PC-9 (cell line): Measurements from ENCODE around the gene TRIM61. TPM values are rescaled to one million over a fixed set of nuclear protein-coding genes. Genes with fewer than 3 reads are reported as not detected.
"Not testable (repeated sequence)": the region's sequence is repeated elsewhere in the genome, so short reads cannot be mapped to it uniquely, and the experiment has no call there.

Source experiments
- BruUV-seq: library from RNA; stranded (reverse); fragments of 400-500 nt; replicated peaks from 2 replicates; lab custom pipeline; 2021; lab: Mats Ljungman, UMichigan
- CTCF ChIA-PET: fragments of 300-600 bp; sonication (Branson Sonifier 250); formaldehyde crosslinking; loops from one replicate; lab custom pipeline; 2022; ENCODE audit warnings: antibody characterized with exemption; lab: Charles Lee
- POLR2A ChIA-PET: fragments of 300-600 bp; sonication (Branson Sonifier 250); formaldehyde crosslinking; loops from one replicate; lab custom pipeline; 2022; ENCODE audit warnings: antibody characterized with exemption; ENCODE audit not compliant: unreplicated experiment; lab: Charles Lee
- DNase-seq, 2 experiments: peaks; one replicate each; pipeline versions ENCODE4 v3.0.0 to v3.0.0-alpha.2; 2015 to 2022; ENCODE audit warnings: mixed read lengths in 1 of 2
- H2AFZ ChIP-seq: fragments of 200-600 bp; sonication (generic); 2 replicates; pipeline ENCODE4 v1.8.1; 2017; ENCODE audit warnings: antibody characterized with exemption
- H3F3A ChIP-seq: fragments of 200-600 bp; sonication (generic); 2 replicates; pipeline ENCODE4 v1.8.1; 2017; ENCODE audit warnings: antibody characterized with exemption, mild to moderate bottlenecking, low read depth; ENCODE audit not compliant: insufficient read depth
- H3K27ac ChIP-seq: fragments of 200-600 bp; sonication (generic); 2 replicates; pipeline ENCODE4 v1.6.1; 2016; ENCODE audit warnings: mixed run types
- H3K27me3 ChIP-seq: fragments of 200-600 bp; sonication (generic); 2 replicates; pipeline ENCODE4 v1.6.1; 2016; ENCODE audit warnings: low read depth, mixed run types; ENCODE audit not compliant: insufficient read depth
- H3K36me3 ChIP-seq: fragments of 200-600 bp; sonication (generic); 2 replicates; pipeline ENCODE4 v1.6.1; 2016; ENCODE audit warnings: low read depth, mixed run types
- H3K4me1 ChIP-seq: fragments of 200-600 bp; sonication (generic); replicated peaks from 2 replicates; pipeline ENCODE4 v1.6.1; 2016; ENCODE audit warnings: mixed run types; ENCODE audit not compliant: insufficient read depth
- H3K4me2 ChIP-seq: fragments of 200-600 bp; sonication (generic); 2 replicates; pipeline ENCODE4 v1.6.1; 2017; ENCODE audit warnings: mixed run types
- H3K4me3 ChIP-seq: fragments of 200-600 bp; sonication (generic); 2 replicates; pipeline ENCODE4 v1.6.1; 2016; ENCODE audit warnings: mixed run types
- H3K79me2 ChIP-seq: fragments of 200-600 bp; sonication (generic); 2 replicates; pipeline ENCODE4 v1.6.1; 2017; ENCODE audit warnings: low read depth, mixed run types
- H3K9me2 ChIP-seq: fragments of 200-600 bp; sonication (generic); 2 replicates; pipeline ENCODE4 v1.8.1; 2017; ENCODE audit warnings: mild to moderate bottlenecking; ENCODE audit not compliant: insufficient read depth
- H3K9me3 ChIP-seq: fragments of 200-600 bp; sonication (generic); 2 replicates; pipeline ENCODE4 v1.8.1; 2016; ENCODE audit warnings: low read depth; ENCODE audit not compliant: insufficient read depth
- H4K20me1 ChIP-seq: fragments of 200-600 bp; sonication (generic); 2 replicates; pipeline ENCODE4 v1.8.1; 2017; ENCODE audit not compliant: insufficient read depth
- CTCF ChIP-seq: fragments of 200-600 bp; sonication (generic); conservative IDR thresholded peaks from 2 replicates; pipeline ENCODE4 v1.6.1; 2017; ENCODE audit warnings: mixed run types, antibody characterized with exemption, mild to moderate bottlenecking, moderate library complexity
- EZH2 ChIP-seq: fragments of 200-600 bp; sonication (generic); IDR thresholded peaks from 2 replicates; pipeline ENCODE4 v1.8.0; 2017; ENCODE audit warnings: antibody characterized with exemption, low read depth
- intact Hi-C: fragments of 100-400 bp; cut with micrococcal nuclease; formaldehyde crosslinking; loops from one replicate; pipeline ENCODE4 v1.10.0; 2022; ENCODE audit not compliant: unreplicated experiment
- total RNA-seq: library from RNA; stranded (reverse); gene quantifications from 2 replicates; pipeline ENCODE4 v1.2.3, GENCODE V29; 2021

The TRIM61 gene
- total RNA-seq, 1 experiment from 2014 or later, result 0.61 TPM

- no peaks in the 10 kb centered on the region for H4K20me1 ChIP-seq
- no peaks in the 10 kb centered on the region for H3F3A ChIP-seq
- no peak for DNase-seq
- H3K27ac ChIP-seq, result no peak overlapping the region
- H3K4me3 ChIP-seq, result no peak overlapping the region
- no peaks in the 10 kb centered on the region for H3K9me2 ChIP-seq
- no peaks in the 10 kb centered on the region for H3K79me2 ChIP-seq
- H3K36me3 ChIP-seq, result no peaks in the 10 kb centered on the region
- no peak overlapping the region for H2AFZ ChIP-seq
- no TSS peak for BruUV-seq
- TF ChIP-seq EZH2, result no peak
- H3K27me3 ChIP-seq, result no peaks in the 10 kb centered on the region
- no peaks in the 10 kb centered on the region for H3K9me3 ChIP-seq
- H3K4me2 ChIP-seq, result no peak overlapping the region
- ChIA-PET CTCF (no interaction called here), POLR2A (no interaction called here)
- no peaks in the 10 kb centered on the region for H3K4me1 ChIP-seq
- intact Hi-C loops, result no loop called here
Measured at GRCh38 chr4:165006456-165006855, 29.0 kb upstream of the TRIM61 start.

DNA sequence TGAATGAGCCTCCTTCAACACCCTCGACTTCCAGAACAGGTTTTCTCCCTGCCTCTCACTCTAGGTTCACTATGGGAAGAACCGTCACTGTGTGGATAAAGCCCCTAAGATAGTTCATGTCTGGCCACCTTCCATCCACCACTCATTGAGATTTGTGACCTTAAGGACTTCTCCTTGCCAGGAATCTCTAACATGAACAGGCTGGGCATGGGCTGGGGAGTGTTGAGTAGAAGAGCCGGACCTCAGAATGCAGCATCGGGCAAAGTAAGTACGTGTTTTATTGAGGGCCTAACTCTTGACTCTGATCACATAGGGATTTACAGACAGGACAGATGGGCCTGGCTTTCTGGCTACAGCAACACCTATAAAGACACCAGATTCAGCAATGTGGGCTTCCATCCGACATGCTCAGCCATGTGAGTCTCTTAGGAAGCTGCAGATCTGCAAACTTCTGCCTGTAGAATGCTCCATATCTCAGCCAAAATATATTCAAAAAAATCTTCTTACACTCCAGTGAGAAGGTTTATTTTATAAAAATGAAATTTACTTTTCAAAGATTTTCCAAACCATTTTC, 28.0 kb upstream of the TRIM61 start:
- no peaks in the 10 kb centered on the region for H3K4me1 ChIP-seq
- H3K79me2 ChIP-seq, result no peaks in the 10 kb centered on the region
- H3K4me3 ChIP-seq, result no peak overlapping the region
- no peaks in the 10 kb centered on the region for H3K36me3 ChIP-seq
- CTCF ChIA-PET, result no interaction called here
- intact Hi-C loops, result no loop called here
- POLR2A ChIA-PET, result no interaction called here
- no peaks in the 10 kb centered on the region for H3F3A ChIP-seq
- DNase-seq, result no peak
- no peak for TF ChIP-seq CTCF
- TF ChIP-seq EZH2, result no peak
- no peaks in the 10 kb centered on the region for H3K27me3 ChIP-seq
- H2AFZ ChIP-seq, result no peak overlapping the region
- no peaks in the 10 kb centered on the region for H3K9me2 ChIP-seq
- no peak overlapping the region for H3K4me2 ChIP-seq
- no peaks in the 10 kb centered on the region for H4K20me1 ChIP-seq
- no peaks in the 10 kb centered on the region for H3K9me3 ChIP-seq
- H3K27ac ChIP-seq, result no peak overlapping the region
- no TSS peak for BruUV-seq

DNA sequence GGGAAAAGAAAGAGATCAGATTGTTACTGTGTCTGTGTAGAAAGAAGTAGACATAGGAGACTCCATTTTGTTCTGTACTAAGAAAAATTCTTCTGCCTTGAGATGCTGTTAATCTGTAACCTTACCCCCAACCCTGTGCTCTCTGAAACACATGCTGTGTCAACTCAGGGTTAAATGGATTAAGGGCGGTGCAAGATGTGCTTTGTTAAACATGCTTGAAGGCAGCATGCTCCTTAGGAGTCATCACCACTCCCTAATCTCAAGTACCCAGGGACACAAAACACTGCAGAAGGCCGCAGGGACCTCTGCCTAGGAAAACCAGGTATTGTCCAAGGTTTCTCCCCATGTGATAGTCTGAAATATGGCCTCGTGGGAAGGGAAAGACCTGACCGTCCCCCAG, 24.5 kb upstream of the TRIM61 start:
- H3K27ac ChIP-seq, H3K79me2 ChIP-seq, H4K20me1 ChIP-seq, H3K4me1 ChIP-seq, H3K27me3 ChIP-seq, H3K4me2 ChIP-seq, H3K36me3 ChIP-seq, H3K9me3 ChIP-seq, BruUV-seq, DNase-seq, intact Hi-C loops, H3K9me2 ChIP-seq, H2AFZ ChIP-seq, H3F3A ChIP-seq, CTCF ChIA-PET, H3K4me3 ChIP-seq, POLR2A ChIA-PET: not testable (repeated sequence)

DNA sequence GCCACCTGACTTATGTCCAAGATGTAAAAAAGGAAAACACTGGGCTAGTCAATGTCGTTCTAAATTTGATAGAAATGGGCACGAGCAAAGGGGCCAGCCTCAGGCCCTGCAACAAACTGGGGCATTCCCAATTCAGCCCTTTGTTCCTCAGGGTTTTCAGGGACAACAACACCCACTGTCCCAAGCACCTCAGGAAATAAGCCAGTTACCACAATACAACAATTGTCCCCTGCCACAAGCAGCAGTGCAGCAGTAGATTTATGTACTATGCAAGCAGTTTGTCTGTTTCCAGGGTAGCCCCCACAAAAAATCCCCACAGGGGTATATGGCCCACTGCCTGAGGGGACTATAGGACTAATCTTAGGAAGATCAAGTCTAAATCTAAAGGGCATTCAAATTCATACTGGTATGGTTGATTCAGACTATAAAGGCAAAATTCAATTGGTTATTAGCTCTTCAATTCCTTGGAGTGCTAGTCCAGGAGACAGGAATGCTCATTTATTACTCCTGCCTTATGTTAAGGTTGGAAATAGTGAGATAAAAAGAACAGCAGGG, 21.1 kb upstream of the TRIM61 start:
- POLR2A ChIA-PET, H4K20me1 ChIP-seq, H3K4me3 ChIP-seq, CTCF ChIA-PET, H3K9me3 ChIP-seq, H3K36me3 ChIP-seq, H3K27ac ChIP-seq, H2AFZ ChIP-seq, H3K4me1 ChIP-seq, H3F3A ChIP-seq, H3K79me2 ChIP-seq, H3K9me2 ChIP-seq, H3K27me3 ChIP-seq, BruUV-seq, DNase-seq, H3K4me2 ChIP-seq: not testable (repeated sequence)
- intact Hi-C loops, result loop anchor here (5.0 kb wide), 2 partner anchors 216 to 231 kb away; no protein-coding TSS in a partner anchor
